ENCODE measurements around the gene MTAP.

DNA sequence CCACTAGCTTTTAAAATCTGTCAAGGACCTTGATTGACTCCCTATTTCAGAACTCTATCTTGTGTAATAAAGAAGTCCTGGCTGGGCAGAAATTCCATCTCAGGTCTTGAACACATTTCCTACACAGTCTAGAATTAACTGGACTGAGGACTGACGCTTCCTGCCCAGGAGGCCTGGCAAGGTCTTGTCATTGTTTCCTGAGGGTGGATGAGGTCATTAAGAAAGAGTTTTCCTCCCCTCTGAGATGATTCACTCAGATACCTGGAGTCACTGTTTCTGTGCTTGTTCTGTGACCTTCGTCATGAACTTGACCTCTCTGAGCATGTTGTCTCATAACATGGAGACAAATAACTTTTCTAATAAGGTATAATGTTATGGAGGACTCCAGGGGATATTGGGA lies 10.0 kb downstream of the MTAP start:
- TF ChIP-seq NFIC (IDR thresholded peaks at IDR 0.05; ENCODE audit: low read length) (no peak), ZNF282 (IDR thresholded peaks at IDR 0.05; ENCODE audit: partially characterized antibody) (no peak), ADNP (CRISPR knock-in tag; IDR thresholded peaks at IDR 0.05) (no peak), ZMYM4 (CRISPR knock-in tag; IDR thresholded peaks at IDR 0.05) (no peak), ZNF501 (CRISPR knock-in tag; IDR thresholded peaks at IDR 0.05) (no peak), SNRNP70 (IDR thresholded peaks at IDR 0.05; ENCODE audit: low read depth, low read length) (no peak)
- TF ChIP-seq, protein P1, sequence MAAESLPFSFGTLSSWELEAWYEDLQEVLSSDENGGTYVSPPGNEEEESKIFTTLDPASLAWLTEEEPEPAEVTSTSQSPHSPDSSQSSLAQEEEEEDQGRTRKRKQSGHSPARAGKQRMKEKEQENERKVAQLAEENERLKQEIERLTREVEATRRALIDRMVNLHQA (CRISPR knock-in tag; IDR thresholded peaks at IDR 0.05) = no peak
